LoVo (cell line): ENCODE measurements around the gene TAF11L11.
"Not testable (repeated sequence)": the region's sequence is repeated elsewhere in the genome, so short reads cannot be mapped to it uniquely, and the experiment has no call there.

Source experiments
- DNase-seq: peaks from one replicate; pipeline ENCODE4 v3.0.0-alpha.2; 2016; ENCODE audit warnings: low spot score

Gene TAF11L11

GRCh38 chr5:17603880-17604279 lies at the start of gene TAF11L11:
TAF11L11 (plus strand) TSS chr5:17604183.
- not testable (repeated sequence) for DNase-seq

GRCh38 chr5:17585658-17586057 lies 18.3 kb upstream of the TAF11L11 start, which contains the start of gene TAF11L7:
TAF11L7 (minus strand) TSS chr5:17585758.
- DNase-seq = not testable (repeated sequence)

- DNase-seq = not testable (repeated sequence)
These were observed 13.1 kb upstream of the TAF11L11 start, which contains the start of gene TAF11L8 for GRCh38 chr5:17590860-17591259. TAF11L8 (minus strand) TSS chr5:17590960.

GRCh38 chr5:17594255-17594654 lies 9.7 kb upstream of the TAF11L11 start, which contains the start of gene TAF11L9:
TAF11L9 (minus strand) TSS chr5:17594394.
- not testable (repeated sequence) for DNase-seq

GRCh38 chr5:17597728-17598127 lies 6.3 kb upstream of the TAF11L11 start, which contains the start of gene TAF11L10:
TAF11L10 (minus strand) TSS chr5:17597828.
- not testable (repeated sequence) for DNase-seq

- DNase-seq = no peak
These were observed 968 bp downstream of the TAF11L11 start for GRCh38 chr5:17604951-17605350.

- not testable (repeated sequence) for DNase-seq
These were observed 3.5 kb downstream of the TAF11L11 start for GRCh38 chr5:17607461-17607860.

GRCh38 chr5:17610092-17610491 lies 6.1 kb downstream of the TAF11L11 start, which contains the start of gene TAF11L12:
TAF11L12 (plus strand) TSS chr5:17610392.
- not testable (repeated sequence) for DNase-seq

GRCh38 chr5:17614872-17615605 lies 11.1 kb downstream of the TAF11L11 start:
- DNase-seq = no peak

- DNase-seq = no peak
These were observed 15.4 kb downstream of the TAF11L11 start for GRCh38 chr5:17619354-17619753.

GRCh38 chr5:17620627-17621026 lies 16.6 kb downstream of the TAF11L11 start:
- no peak for DNase-seq

- no peak for DNase-seq
These were observed 21.7 kb downstream of the TAF11L11 start for GRCh38 chr5:17625686-17626085.

- not testable (repeated sequence) for DNase-seq
These were observed 27.8 kb downstream of the TAF11L11 start, which contains the start of gene TAF11L13 for GRCh38 chr5:17631788-17632187. TAF11L13 (plus strand) TSS chr5:17632088.

GRCh38 chr5:17634160-17634559 lies 30.2 kb downstream of the TAF11L11 start, which contains the start of gene TAF11L14:
TAF11L14 (plus strand) TSS chr5:17634460.
- no peak for DNase-seq

- DNase-seq = not testable (repeated sequence)
These were observed 45.2 kb downstream of the TAF11L11 start for GRCh38 chr5:17649232-17649631.

- DNase-seq = not testable (repeated sequence)
These were observed 51.3 kb downstream of the TAF11L11 start for GRCh38 chr5:17655201-17655759.
